Activated CD4-positive, CD25-positive, alpha-beta regulatory T cell treated with anti-CD3 and anti-CD28 coated beads, Interleukin-2, amount 50 U/mL, for 24 hours (primary cell): Measurements from ENCODE around the gene SLC23A1.
"Not testable (repeated sequence)": the region's sequence is repeated elsewhere in the genome, so short reads cannot be mapped to it uniquely, and the experiment has no call there.

Experiments used
- ATAC-seq, 2 donors: fragments of 150-1000 bp; cut with Tn5 transposase; one replicate each; pipeline ENCODE4 v1.10.0; 2021; ENCODE audit warnings: mild to moderate bottlenecking in 1 of 2, moderate library complexity in 1 of 2

Gene SLC23A1

GRCh38 chr5:139368613-139369012, 14.5 kb downstream of the SLC23A1 start:
- no peak for ATAC-seq

DNA sequence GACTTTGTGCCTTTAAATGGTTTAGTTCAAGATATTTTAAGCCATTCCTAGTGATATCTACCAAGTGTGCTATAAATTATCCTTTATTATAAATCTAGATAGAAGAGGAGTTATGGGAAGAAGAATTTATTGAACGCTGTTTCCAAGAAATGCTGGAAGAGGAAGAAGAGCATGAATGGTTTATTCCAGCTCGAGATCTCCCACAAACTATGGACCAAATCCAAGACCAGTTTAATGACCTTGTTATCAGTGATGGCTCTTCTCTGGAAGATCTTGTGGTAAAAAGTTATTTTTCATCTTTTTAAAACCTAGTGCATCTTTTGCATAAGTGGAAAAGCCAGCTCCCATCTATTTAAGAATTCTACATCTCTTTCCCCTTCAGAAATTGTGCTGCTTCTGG, 18.6 kb downstream of the SLC23A1 start:
- no peak for ATAC-seq

- ATAC-seq = peak in 1 of 2 donors; percentile 13
These were observed 19.2 kb downstream of the SLC23A1 start for GRCh38 chr5:139363937-139364336.

DNA sequence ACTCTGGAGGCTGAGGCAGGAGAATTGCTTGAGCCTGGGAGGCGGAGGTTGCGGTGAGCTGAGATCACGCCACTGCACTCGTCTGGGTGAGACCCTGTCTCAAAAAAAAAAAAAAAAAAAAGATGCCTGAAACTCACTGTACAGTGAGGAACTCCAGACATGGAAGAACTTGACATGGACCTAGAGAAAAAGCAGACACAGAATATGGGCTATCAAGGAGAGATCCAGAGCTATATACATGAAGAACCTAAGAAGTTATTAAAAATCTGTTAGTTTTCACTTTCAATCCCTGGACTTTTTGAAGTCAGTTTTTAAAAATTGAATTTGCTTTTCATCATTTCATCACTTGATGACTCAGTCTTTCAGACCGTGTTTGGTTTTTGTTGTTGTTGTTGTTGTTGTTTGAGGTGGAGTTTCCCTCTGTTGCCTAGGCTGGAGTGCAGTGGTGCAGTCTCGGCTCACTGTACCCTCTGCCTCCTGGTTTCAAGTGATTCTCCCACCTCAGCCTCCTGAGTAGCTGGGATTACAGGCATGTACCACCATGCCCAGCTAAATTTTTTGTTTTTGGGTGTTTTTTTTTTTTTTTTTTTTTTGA, 21.2 kb downstream of the SLC23A1 start:
- ATAC-seq = peak; percentile 46 to 55

- ATAC-seq = no peak
These were observed 22.7 kb downstream of the SLC23A1 start for GRCh38 chr5:139360384-139360783.

DNA sequence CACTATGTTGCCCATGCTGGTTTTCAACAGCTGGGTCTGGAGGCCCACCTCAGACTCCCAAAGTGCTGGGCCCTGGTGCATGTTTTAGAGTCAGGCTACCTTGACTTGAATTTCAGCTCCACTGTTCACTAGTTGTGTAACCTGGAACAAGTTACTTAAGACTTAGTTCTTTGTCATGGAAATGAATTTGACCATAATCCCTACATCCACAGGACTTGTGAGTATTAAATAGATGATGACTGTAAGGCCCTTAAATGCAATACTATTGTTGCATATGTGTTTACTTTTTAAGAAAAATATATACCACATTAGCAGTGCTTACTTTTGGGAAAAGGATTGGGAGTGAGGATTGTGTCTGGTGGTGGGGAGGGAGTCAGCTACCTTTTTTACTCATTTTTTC, 25.0 kb downstream of the SLC23A1 start:
- ATAC-seq = no peak

GRCh38 chr5:139355900-139356299, 27.2 kb downstream of the SLC23A1 start:
- ATAC-seq = not testable (repeated sequence)

- ATAC-seq = no peak
These were observed 28.9 kb downstream of the SLC23A1 start for GRCh38 chr5:139354186-139354585.

DNA sequence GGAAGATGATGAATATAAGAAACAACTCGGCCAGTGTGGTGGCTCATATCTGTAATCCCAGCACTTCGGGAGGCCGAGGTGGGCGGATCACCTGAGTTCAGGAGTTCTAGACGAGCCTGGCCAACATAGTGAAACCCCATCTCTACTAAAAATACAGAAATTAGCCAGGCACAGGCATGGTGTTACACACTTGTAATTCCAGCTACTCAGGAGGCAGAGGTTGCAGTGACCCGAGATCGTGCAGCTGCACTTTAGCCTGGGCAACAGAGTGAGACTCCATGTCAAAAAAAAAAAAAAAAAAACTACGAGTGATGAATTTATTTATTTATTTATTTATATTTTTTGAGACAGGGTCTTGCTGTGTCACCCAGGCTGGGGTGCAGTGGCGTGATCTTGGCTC, 35.2 kb downstream of the SLC23A1 start:
- ATAC-seq = not testable (repeated sequence)

GRCh38 chr5:139345442-139345841, 37.7 kb downstream of the SLC23A1 start:
- ATAC-seq = not testable (repeated sequence)

- no peak for ATAC-seq
These were observed 38.9 kb downstream of the SLC23A1 start for GRCh38 chr5:139344177-139344576.

GRCh38 chr5:139343476-139343875, 39.6 kb downstream of the SLC23A1 start:
- ATAC-seq = no peak

DNA sequence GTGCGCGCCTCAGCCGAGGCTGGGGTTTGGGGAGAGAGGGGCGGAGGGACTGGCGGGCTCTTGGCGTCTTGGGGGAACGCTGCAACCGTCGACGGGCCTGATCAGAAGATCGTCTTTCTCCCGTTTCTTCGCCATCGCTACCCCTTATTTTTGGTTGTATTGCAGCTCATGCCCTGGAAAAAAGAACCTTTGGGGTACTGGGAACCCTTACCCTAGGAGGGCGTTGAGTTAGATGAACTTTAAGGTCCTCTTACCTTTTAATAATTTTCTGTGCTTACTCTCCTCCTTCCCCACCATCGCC, 40.7 kb downstream of the SLC23A1 start:
- ATAC-seq = peak; percentile 66

DNA sequence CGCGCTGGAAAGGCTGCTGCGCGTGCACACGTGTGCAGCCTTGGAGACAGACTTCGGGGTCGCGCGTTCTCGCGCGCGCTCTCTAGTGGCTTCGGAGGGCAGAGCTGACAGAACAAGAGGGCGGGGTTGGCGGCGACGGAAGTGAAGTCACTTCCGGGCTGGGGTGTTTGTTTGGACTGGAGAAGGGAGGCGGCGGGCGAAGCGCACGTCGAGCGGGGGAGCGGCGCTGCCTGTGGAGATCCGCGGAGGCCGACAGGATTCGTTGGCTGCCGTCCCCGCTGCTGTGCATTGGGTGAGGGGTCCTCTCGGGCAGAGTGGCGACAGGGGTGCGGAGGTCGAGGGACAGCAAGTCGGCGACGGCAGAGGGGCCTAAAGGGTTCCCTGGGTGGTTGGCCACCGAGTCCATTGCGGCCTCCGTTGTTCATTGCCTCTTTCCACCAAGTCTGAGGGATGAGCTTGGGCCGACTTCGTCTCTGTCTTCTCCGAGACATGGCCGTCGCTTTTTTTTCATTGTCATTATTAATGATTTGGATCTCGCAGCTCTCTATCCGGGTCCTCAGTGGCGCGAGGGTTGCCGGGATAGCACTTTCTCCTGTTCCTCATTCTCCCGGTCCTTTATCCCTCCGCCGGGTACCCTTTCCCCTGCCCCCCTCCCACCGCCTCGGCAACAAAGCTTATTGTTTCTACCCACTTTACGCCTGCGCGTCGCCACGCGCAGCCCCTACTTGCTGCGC, 41.2 kb downstream of the SLC23A1 start, which contains the start of gene PAIP2:
PAIP2 (plus strand) TSS at position 166 of the 734 bp plus-strand sequence. CDS start 21,931 bp downstream, outside the sequence.
- peak; percentile 90 to 92 for ATAC-seq

- ATAC-seq = peak; percentile 41 to 51
These were observed 41.9 kb downstream of the SLC23A1 start for GRCh38 chr5:139341187-139341688.

- ATAC-seq = no peak
These were observed 43.0 kb downstream of the SLC23A1 start for GRCh38 chr5:139340051-139340450.

DNA sequence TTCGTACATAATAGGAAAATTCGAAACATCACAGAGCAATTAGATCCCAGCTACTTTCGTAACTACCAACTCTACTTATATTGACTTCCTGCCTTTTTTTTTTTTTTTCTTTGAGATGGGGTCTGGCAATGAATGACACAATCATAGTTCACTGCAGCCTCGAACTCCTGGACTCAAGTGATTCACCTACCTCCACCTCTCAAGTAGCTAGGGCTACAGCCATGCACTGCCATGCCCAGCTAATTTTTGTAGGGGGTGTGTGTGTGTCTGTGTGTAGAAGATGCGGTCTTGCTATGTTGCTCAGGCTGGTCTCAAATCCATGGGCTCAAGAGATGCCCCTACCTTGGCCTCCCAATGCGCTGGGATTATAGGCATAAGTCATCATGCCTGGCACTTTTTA, 47.3 kb downstream of the SLC23A1 start:
- ATAC-seq = peak in 1 of 2 donors; percentile 53
